Osteoblast (primary cell): Measurements from ENCODE around the gene KIFAP3. TPM values are rescaled to one million over a fixed set of nuclear protein-coding genes. Genes with fewer than 3 reads are reported as not detected.
"Not testable (repeated sequence)": the region's sequence is repeated elsewhere in the genome, so short reads cannot be mapped to it uniquely, and the experiment has no call there.

ENCODE experiments used
- DNase-seq: peaks from one replicate; pipeline ENCODE4 v3.0.0; 2011; ENCODE audit warnings: low spot score, mixed read lengths; ENCODE audit not compliant: insufficient read length; ENCODE audit errors: missing footprints
- H2AFZ ChIP-seq: 2 replicates; pipeline ENCODE4 v1.6.0; 2011; ENCODE audit warnings: mild to moderate bottlenecking, low read length
- H3K27ac ChIP-seq: 2 replicates; pipeline ENCODE4 v1.5.1; 2011; ENCODE audit warnings: mild to moderate bottlenecking, low read depth, low read length, moderate library complexity
- H3K27me3 ChIP-seq: 2 replicates; pipeline ENCODE4 v1.6.0; 2012; ENCODE audit warnings: mild to moderate bottlenecking, control low read depth, inconsistent platforms, low read length, moderate library complexity; ENCODE audit not compliant: insufficient read depth
- H3K36me3 ChIP-seq: 2 replicates; pipeline ENCODE4 v1.5.1; 2011; ENCODE audit warnings: mild to moderate bottlenecking, low read length, control low read depth, moderate library complexity; ENCODE audit not compliant: insufficient read depth
- H3K4me1 ChIP-seq: 2 replicates; pipeline ENCODE4 v1.5.1; 2011; ENCODE audit warnings: mild to moderate bottlenecking, low read length, control low read depth, moderate library complexity; ENCODE audit not compliant: insufficient read depth
- H3K4me2 ChIP-seq: 2 replicates; pipeline ENCODE4 v1.6.0; 2011; ENCODE audit warnings: mild to moderate bottlenecking, low read length; ENCODE audit not compliant: insufficient read depth
- H3K4me3 ChIP-seq: fragments of 200-600 bp; sonication (generic); 3 replicates; pipeline ENCODE4 v1.5.1; 2012; ENCODE audit warnings: mild to moderate bottlenecking, low read length, inconsistent platforms; ENCODE audit not compliant: insufficient read depth
- H3K79me2 ChIP-seq: 2 replicates; pipeline ENCODE4 v1.6.0; 2012; ENCODE audit warnings: mild to moderate bottlenecking, low read length, control low read depth, inconsistent platforms; ENCODE audit not compliant: insufficient read depth
- H3K9me3 ChIP-seq: 2 replicates; pipeline ENCODE4 v1.5.1; 2011; ENCODE audit warnings: low read depth, low read length, control low read depth
- H4K20me1 ChIP-seq: 2 replicates; pipeline ENCODE4 v1.6.0; 2012; ENCODE audit warnings: mild to moderate bottlenecking, low read length, control low read depth; ENCODE audit not compliant: insufficient read depth
- CTCF ChIP-seq: IDR thresholded peaks from 2 replicates; pipeline ENCODE4 v1.5.1; 2011; ENCODE audit warnings: mild to moderate bottlenecking, low read depth, low read length, moderate library complexity; ENCODE audit errors: extremely low read depth
- total RNA-seq: library from RNA; depleted of rRNA; stranded (reverse); fragments of >200 nt; gene quantifications from 2 replicates; pipeline ENCODE4 v1.2.3, GENCODE V29; 2012

Gene KIFAP3
- total RNA-seq, 1 donor = 44.9 TPM

- Histone ChIP-seq H3K4me3 (no peak overlapping the region), H4K20me1 (no peaks in the 10 kb centered on the region), H3K27me3 (no peaks in the 10 kb centered on the region), H3K4me2 (no peak overlapping the region), H3K36me3 (no peaks in the 10 kb centered on the region), H3K9me3 (no peaks in the 10 kb centered on the region), H2AFZ (no peak overlapping the region), H3K4me1 (no peaks in the 10 kb centered on the region), H3K79me2 (no peaks in the 10 kb centered on the region), H3K27ac (no peak overlapping the region)
- no peak for DNase-seq
- TF ChIP-seq CTCF = no peak
Measured at GRCh38 chr1:170086399-170087032, 12.0 kb upstream of the KIFAP3 start.

DNA sequence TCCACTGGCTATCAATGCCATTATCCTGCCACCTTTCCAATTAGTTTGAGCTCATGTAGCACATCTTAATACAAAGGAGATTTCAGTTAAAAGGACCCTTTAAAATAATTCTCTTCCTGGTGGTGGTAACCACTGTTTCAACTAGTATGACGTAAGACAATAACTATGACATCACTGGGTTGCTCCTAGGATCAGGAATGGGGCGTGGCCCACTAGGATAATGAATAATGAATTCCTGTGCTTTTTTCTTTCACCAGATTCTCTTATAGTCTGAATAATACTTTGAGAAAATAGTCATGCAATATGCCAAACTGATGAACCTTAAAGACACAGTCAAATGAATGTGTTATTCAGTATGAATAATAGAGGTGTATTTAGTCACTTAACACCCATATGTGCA, 10.6 kb upstream of the KIFAP3 start:
- Histone ChIP-seq H3K36me3 (no peaks in the 10 kb centered on the region), H2AFZ (no peak overlapping the region), H3K4me1 (no peaks in the 10 kb centered on the region), H3K9me3 (no peaks in the 10 kb centered on the region), H3K27me3 (no peaks in the 10 kb centered on the region), H4K20me1 (no peaks in the 10 kb centered on the region), H3K27ac (no peak overlapping the region), H3K4me2 (no peak overlapping the region), H3K79me2 (no peaks in the 10 kb centered on the region), H3K4me3 (no peak overlapping the region)
- no peak for TF ChIP-seq CTCF
- DNase-seq = no peak

GRCh38 chr1:170078610-170079189, 4.2 kb upstream of the KIFAP3 start:
- Histone ChIP-seq H3K36me3 (no peaks in the 10 kb centered on the region), H3K4me3 (no peak overlapping the region), H2AFZ (no peak overlapping the region), H4K20me1 (no peaks in the 10 kb centered on the region), H3K9me3 (no peaks in the 10 kb centered on the region), H3K27ac (no peak overlapping the region), H3K4me2 (no peak overlapping the region), H3K4me1 (peaks cover 4% of the 10 kb centered on the region), H3K27me3 (no peaks in the 10 kb centered on the region), H3K79me2 (peaks cover 7% of the 10 kb centered on the region)
- no peak for TF ChIP-seq CTCF
- no peak for DNase-seq

DNA sequence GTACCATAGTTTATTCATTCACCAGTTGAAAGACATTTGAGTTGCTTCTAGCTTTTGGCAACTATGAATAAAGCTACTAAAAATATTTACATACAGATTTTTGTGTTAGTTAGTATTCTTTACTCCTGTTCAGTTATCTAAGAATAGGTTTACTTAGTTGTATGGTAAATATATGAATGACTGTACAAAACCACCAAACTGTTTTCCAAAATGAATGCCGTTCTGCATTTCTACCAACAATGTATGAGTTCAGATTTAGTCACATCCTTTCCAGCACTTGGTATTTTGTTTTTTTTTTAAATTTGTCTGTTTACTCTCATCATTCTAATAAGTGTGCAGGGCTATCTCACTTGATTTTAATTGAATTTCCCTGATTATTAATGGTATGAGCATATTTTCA, 3.4 kb upstream of the KIFAP3 start:
- Histone ChIP-seq H4K20me1 (no peaks in the 10 kb centered on the region), H3K27me3 (no peaks in the 10 kb centered on the region), H3K79me2 (peaks cover 13% of the 10 kb centered on the region), H2AFZ (no peak overlapping the region), H3K27ac (no peak overlapping the region), H3K9me3 (no peaks in the 10 kb centered on the region), H3K4me1 (peaks cover 9% of the 10 kb centered on the region), H3K4me2 (no peak overlapping the region), H3K36me3 (no peaks in the 10 kb centered on the region), H3K4me3 (no peak overlapping the region)
- no peak for TF ChIP-seq CTCF
- DNase-seq = no peak

GRCh38 chr1:170076952-170077351, 2.5 kb upstream of the KIFAP3 start:
- not testable (repeated sequence) for DNase-seq, H3K4me3 ChIP-seq, H2AFZ ChIP-seq, H4K20me1 ChIP-seq, H3K27ac ChIP-seq, H3K27me3 ChIP-seq, H3K36me3 ChIP-seq, H3K4me2 ChIP-seq, H3K9me3 ChIP-seq, H3K4me1 ChIP-seq
- H3K79me2 ChIP-seq = peaks cover 19% of the 10 kb centered on the region
